ENCODE data around the gene KAZN.

The KAZN gene

DNA sequence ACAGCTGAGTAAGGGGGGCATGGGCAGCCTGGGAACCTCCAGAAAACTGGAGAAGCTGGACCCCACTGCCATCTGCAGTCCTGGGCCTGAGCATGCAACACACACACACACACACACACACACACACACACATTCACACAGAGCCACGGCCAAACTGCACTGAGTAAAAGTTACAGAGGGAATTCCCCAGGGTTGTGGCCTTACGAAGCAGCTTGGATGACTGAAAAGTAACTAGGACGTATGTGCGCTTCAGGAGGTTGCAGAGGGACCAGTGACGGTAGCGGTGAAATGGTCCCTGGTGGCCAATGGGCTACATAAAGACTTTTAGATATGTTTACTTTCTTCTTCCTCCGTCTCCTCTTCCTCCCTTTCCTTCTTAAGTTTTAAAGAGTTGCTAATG, 322.6 kb downstream of the KAZN start:
- TF ChIP-seq, protein P1, sequence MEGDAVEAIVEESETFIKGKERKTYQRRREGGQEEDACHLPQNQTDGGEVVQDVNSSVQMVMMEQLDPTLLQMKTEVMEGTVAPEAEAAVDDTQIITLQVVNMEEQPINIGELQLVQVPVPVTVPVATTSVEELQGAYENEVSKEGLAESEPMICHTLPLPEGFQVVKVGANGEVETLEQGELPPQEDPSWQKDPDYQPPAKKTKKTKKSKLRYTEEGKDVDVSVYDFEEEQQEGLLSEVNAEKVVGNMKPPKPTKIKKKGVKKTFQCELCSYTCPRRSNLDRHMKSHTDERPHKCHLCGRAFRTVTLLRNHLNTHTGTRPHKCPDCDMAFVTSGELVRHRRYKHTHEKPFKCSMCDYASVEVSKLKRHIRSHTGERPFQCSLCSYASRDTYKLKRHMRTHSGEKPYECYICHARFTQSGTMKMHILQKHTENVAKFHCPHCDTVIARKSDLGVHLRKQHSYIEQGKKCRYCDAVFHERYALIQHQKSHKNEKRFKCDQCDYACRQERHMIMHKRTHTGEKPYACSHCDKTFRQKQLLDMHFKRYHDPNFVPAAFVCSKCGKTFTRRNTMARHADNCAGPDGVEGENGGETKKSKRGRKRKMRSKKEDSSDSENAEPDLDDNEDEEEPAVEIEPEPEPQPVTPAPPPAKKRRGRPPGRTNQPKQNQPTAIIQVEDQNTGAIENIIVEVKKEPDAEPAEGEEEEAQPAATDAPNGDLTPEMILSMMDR (IDR thresholded peaks at IDR 0.05; ENCODE audit: low read depth, low read length), result no peak
- no peak for DNase-seq (ENCODE audit: extremely low read depth, low read depth)

DNA sequence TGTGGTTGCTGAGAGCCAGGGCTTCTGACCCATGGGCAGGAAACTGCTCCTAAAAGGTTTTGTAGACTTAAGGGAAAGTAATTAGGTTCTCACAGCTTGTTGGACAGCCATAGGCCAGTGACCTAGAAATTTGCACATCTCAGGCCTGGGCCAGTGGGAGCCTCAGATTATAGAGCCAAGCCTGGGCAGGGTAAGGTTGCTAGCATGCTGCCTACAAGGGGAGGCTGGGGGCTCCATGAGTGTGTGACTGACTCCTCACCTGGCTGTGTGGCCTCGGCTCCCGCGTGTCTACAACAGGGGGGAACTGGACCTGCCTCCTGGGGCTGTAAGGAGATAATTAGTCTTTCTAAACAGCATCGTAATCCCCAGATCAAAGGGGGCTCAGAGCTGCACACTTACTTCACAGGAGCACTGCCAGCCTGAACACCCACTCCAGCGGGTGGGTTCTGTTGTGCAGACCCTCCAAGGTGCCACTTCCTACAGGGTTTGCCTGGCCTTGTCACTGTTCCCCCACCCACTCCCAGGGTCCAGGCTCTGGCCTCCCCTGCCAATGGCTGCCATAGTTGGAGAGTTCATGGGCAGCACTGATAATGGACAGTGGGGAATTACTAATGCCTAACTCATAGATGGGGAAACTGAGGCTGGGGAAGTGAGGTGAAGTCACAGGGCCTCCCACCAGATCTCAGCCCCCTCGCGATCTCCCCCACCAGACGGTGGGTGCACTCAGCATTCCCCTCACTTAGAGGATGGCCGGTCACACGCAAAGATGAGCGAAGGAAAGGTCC, 324.6 kb downstream of the KAZN start:
- no peak for DNase-seq (ENCODE audit: extremely low read depth, low read depth)
- TF ChIP-seq, protein P1 (IDR thresholded peaks at IDR 0.05; ENCODE audit: low read depth, low read length), result no peak

DNA sequence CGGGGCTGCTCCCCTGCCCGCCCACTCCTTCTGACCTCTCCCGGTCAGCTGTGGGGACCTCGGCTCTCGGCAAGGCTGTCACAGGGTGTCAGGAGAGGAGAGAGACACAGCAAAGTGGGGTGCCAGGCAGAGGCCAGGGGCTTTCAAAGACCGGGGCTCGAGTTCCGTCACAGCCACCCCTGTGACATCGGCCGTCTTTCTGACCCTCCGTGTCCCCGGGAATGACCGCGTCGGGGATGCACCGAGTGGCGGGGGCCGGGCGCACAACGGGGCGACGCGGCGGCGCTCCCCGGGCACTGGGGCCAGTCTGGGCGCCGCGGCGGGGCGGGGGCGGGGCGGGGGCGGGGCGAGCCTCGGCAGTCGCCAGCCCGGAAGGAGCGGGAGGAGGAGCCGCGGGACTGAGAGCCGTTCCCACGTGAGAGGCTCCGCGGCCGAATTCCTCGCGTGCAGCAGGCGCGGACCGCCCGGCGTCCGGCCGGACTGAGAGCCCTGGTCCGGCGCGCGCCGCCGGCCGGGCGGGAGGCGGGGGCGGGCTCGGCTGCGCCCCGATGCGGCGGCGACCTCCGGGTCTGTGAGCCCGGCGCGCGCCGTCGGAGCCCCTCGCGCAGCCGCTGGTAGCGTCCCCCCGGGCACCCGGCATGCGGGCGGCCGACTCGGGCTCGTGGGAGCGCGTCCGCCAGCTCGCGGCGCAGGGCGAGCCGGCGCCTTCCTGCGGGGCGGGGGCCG, 325.4 kb downstream of the KAZN start:
- DNase-seq (ENCODE audit: extremely low read depth, low read depth), result peak; percentile 60
- TF ChIP-seq, protein P1 (IDR thresholded peaks at IDR 0.05; ENCODE audit: low read depth, low read length), result no peak

DNA sequence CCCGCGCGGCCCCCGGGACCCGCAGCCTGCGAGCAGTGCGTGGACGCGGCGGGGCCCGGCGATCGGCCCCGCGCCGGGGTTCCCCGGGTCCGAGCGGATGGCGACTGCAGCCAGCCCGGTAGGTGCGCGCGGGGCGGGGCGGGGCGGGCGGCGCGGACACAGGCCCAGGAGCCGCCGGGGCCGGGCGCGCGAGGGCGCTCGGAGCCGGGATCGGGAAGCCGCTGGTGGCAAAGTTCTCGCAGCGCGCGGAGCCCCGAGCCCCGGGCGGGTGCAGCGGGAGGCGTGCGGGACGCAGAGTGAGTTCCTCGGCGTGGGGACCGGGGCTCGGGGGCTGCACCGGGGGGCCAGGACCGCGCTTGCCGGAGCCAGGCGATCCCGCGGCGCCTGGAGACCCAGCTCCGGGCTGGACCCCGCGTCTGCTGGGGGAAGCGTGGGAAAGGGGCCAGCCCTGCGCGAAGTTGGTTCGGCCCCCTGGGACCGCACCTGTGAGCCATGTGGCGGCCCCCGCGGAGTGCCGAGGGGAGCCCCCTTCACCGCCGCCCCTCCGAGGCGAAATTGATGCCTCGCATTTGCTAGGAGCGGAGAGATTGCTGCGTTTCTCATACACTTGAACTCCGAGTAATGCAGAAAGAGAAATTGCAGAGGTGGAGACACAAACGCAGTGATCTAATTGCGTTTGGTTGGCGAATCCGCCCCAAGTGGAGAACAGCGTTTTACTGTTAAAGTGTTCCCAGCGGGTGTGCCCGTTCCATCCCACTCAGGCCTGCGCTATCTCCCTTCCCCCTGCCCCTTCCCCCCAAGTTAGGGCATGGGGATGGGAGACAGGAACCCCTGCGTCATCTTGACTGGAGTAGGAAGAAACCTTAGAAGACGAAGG, 326.2 kb downstream of the KAZN start:
- no peak for DNase-seq (ENCODE audit: extremely low read depth, low read depth)
- TF ChIP-seq, protein P1 (IDR thresholded peaks at IDR 0.05; ENCODE audit: low read depth, low read length), result peak; percentile 7; the same call in 1 of the 2 replicates

DNA sequence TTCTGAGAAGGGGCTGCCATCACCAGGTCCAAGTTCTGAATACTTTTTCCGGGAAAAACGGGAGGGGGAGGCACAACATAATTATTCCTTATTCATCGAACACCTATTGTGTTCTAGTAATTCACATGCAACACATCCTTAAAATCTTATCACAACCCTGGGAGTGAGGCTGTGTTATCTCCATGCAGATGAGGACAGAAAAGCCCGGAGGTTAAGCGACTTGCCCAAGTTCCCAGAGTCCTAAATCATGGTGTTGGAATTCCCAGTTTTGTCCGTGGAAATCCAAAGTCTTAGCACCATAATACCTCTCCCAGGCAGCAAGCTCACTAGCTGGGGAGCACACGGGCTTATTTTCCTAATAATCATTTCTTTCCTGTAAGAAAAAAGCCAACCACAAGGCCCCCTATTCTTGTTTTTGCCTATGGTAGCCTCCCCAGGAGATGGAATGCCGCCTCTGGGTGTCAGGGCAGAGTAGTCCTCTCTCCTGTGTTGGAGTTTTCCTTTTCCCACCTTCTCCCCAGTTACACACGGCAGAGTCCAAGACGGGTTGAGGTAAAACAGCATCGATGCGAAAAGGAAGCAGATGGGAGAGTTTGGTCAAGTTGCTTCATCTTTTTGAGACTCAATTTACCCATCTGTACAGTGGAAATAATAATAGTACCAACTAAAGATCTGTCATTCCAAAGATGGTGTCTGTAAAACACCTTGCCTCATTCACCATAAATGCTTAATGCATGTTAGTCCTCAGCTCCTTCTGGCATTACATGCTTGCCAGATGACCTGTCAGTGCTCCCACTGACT, 327.1 kb downstream of the KAZN start:
- TF ChIP-seq, protein P1 (IDR thresholded peaks at IDR 0.05; ENCODE audit: low read depth, low read length), result peak; percentile 8; the same call in 1 of the 2 replicates
- no peak for DNase-seq (ENCODE audit: extremely low read depth, low read depth)

DNA sequence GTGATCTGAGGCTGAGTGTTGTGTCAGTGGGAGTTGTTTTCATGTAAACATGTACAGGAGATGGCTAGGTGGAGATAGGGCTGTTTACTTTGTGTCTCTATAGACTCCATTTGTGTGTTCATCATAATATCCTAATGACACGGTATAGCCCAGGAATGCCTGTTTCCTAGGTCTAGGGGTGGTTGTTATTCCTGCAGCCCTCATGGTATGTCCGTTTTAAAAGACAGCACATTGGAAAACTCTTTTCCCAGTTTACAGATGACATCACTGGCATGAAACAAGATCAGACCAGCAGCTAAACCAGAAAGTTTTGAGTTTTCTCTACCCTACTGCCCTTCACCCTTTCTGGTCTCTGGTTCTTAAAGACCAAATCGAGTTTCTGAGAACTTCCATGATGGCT, 327.7 kb downstream of the KAZN start:
- TF ChIP-seq, protein P1 (IDR thresholded peaks at IDR 0.05; ENCODE audit: low read depth, low read length), result no peak
- DNase-seq (ENCODE audit: extremely low read depth, low read depth), result no peak
